IMR-90 (cell line): ENCODE data around the gene TSTD2. TPM values are rescaled to one million over a fixed set of nuclear protein-coding genes. Genes with fewer than 3 reads are reported as not detected.
A peak's percentile ranks its signal among the peaks of the same experiment; 100 is the strongest.

ENCODE experiments used
- ATAC-seq: fragments of 200-7000 bp; cut with Tn5 transposase; 2 replicates; pipeline ENCODE4 v1.9.1; 2020; ENCODE audit warnings: low read depth, mild to moderate bottlenecking, moderate library complexity
- BruUV-seq: library from RNA; stranded (reverse); fragments of 400-500 nt; replicated peaks from 2 replicates; lab custom pipeline; 2021; lab: Mats Ljungman, UMichigan
- CTCF ChIA-PET: fragments of 300-600 bp; formaldehyde crosslinking; extraction: SDS; loops from one replicate; lab custom pipeline; 2021; ENCODE audit warnings: antibody characterized with exemption; lab: Yijun Ruan, JAX
- POLR2A ChIA-PET: fragments of 300-600 bp; sonication (Branson Sonifier 250); formaldehyde crosslinking; loops from one replicate; lab custom pipeline; 2022; ENCODE audit warnings: antibody characterized with exemption; ENCODE audit not compliant: unreplicated experiment; lab: Charles Lee
- DNase-seq: peaks from one replicate; pipeline ENCODE4 v3.0.0; 2013
- H2AFZ ChIP-seq: replicated peaks from 2 replicates; pipeline ENCODE3; 2013; ENCODE audit warnings: low read length, mild to moderate bottlenecking; ENCODE audit not compliant: poor library complexity
- H2AK5ac ChIP-seq: 2 replicates; pipeline ENCODE4 v1.6.1; 2013; ENCODE audit warnings: low read depth, low read length, inconsistent platforms
- H2AK9ac ChIP-seq: replicated peaks from 2 replicates; pipeline ENCODE3; 2013; ENCODE audit warnings: mild to moderate bottlenecking, low read depth, low read length, moderate library complexity; ENCODE audit not compliant: poor library complexity
- H2BK120ac ChIP-seq: 2 replicates; pipeline ENCODE4 v1.6.1; 2013; ENCODE audit warnings: low read depth, low read length, inconsistent platforms
- H2BK15ac ChIP-seq: 3 replicates; pipeline ENCODE4 v1.6.1; 2013; ENCODE audit warnings: low read depth, low read length, inconsistent platforms
- H2BK20ac ChIP-seq: 2 replicates; pipeline ENCODE4 v1.6.1; 2013; ENCODE audit warnings: low read depth, mild to moderate bottlenecking, inconsistent platforms, low read length, moderate library complexity
- H2BK5ac ChIP-seq: 2 replicates; pipeline ENCODE4 v1.6.1; 2013; ENCODE audit warnings: mild to moderate bottlenecking, low read depth, low read length, inconsistent platforms; ENCODE audit not compliant: poor library complexity, severe bottlenecking
- H3K14ac ChIP-seq: replicated peaks from 2 replicates; pipeline ENCODE4 v1.6.1; 2013; ENCODE audit warnings: low read depth, low read length, inconsistent platforms
- H3K18ac ChIP-seq: 2 replicates; pipeline ENCODE4 v1.6.1; 2013; ENCODE audit warnings: low read depth, low read length, control low read depth
- H3K23ac ChIP-seq: 2 replicates; pipeline ENCODE4 v1.6.1; 2013; ENCODE audit warnings: low read depth, low read length, inconsistent platforms
- H3K27ac ChIP-seq: 2 replicates; pipeline ENCODE4 v1.5.1; 2013; ENCODE audit warnings: mild to moderate bottlenecking, control low read depth, low read length; ENCODE audit not compliant: insufficient read depth
- H3K27me3 ChIP-seq: 2 replicates; pipeline ENCODE4 v1.6.1; 2013; ENCODE audit warnings: low read length; ENCODE audit not compliant: control insufficient read depth, insufficient read depth
- H3K36me3 ChIP-seq: 2 replicates; pipeline ENCODE4 v1.6.1; 2013; ENCODE audit warnings: low read length, mixed read lengths; ENCODE audit not compliant: control insufficient read depth, insufficient read depth
- H3K4ac ChIP-seq: 2 replicates; pipeline ENCODE4 v1.6.1; 2013; ENCODE audit warnings: low read depth, low read length, inconsistent platforms
- H3K4me1 ChIP-seq: 2 replicates; pipeline ENCODE4 v1.6.1; 2013; ENCODE audit warnings: low read length, mixed read lengths; ENCODE audit not compliant: control insufficient read depth, insufficient read depth
- H3K4me2 ChIP-seq: 2 replicates; pipeline ENCODE4 v1.6.1; 2013; ENCODE audit warnings: low read depth, mild to moderate bottlenecking, control low read depth, low read length, moderate library complexity
- H3K4me3 ChIP-seq: 2 replicates; pipeline ENCODE4 v1.5.1; 2013; ENCODE audit warnings: low read depth, mild to moderate bottlenecking, control low read depth, low read length, moderate library complexity; ENCODE audit not compliant: insufficient read depth
- H3K56ac ChIP-seq: 2 replicates; pipeline ENCODE4 v1.6.1; 2013; ENCODE audit warnings: low read length, inconsistent platforms; ENCODE audit not compliant: insufficient read depth; ENCODE audit errors: extremely low read depth
- H3K79me1 ChIP-seq, 2 experiments: 2 replicates each; pipeline ENCODE4 v1.6.1; 2013; ENCODE audit warnings: low read length in 2 of 2, inconsistent platforms in 1 of 2, low read depth in 1 of 2
- H3K9ac ChIP-seq: 2 replicates; pipeline ENCODE4 v1.6.1; 2013; ENCODE audit warnings: low read depth, low read length, control low read depth
- H3K9me1 ChIP-seq: 2 replicates; pipeline ENCODE4 v1.6.1; 2013; ENCODE audit warnings: low read length, inconsistent platforms; ENCODE audit not compliant: insufficient read depth
- H3K9me3 ChIP-seq: 2 replicates; pipeline ENCODE4 v1.6.1; 2013; ENCODE audit warnings: low read length; ENCODE audit not compliant: control insufficient read depth, insufficient read depth
- H4K20me1 ChIP-seq: 2 replicates; pipeline ENCODE4 v1.6.1; 2013; ENCODE audit warnings: low read length, inconsistent platforms; ENCODE audit not compliant: insufficient read depth
- H4K5ac ChIP-seq: 2 replicates; pipeline ENCODE4 v1.6.1; 2013; ENCODE audit warnings: mild to moderate bottlenecking, low read depth, low read length, control low read depth
- H4K8ac ChIP-seq, 2 experiments: 2 replicates each; pipeline ENCODE4 v1.6.1; 2013; ENCODE audit warnings: low read depth in 2 of 2, low read length in 2 of 2, control low read depth in 1 of 2, inconsistent platforms in 1 of 2
- H4K91ac ChIP-seq: 2 replicates; pipeline ENCODE4 v1.6.1; 2013; ENCODE audit warnings: low read depth, low read length, inconsistent platforms; ENCODE audit not compliant: insufficient read depth
- CEBPB ChIP-seq: IDR thresholded peaks from 2 replicates; pipeline ENCODE4 v1.6.1; 2012; ENCODE audit warnings: low read depth, low read length, improper control_type of control experiment
- CTCF ChIP-seq: conservative IDR thresholded peaks from 2 replicates; pipeline ENCODE4 v1.5.1; 2012; ENCODE audit warnings: mild to moderate bottlenecking, low read depth, low read length, improper control_type of control experiment
- FOS ChIP-seq: fragments of 150-350 bp; IDR thresholded peaks from 2 replicates; pipeline ENCODE4 v1.6.1; 2016; ENCODE audit warnings: low read depth, low read length
- NFE2L2 ChIP-seq: fragments of 150-350 bp; IDR thresholded peaks from 2 replicates; pipeline ENCODE4 v1.6.1; 2016; ENCODE audit warnings: low read depth, mild to moderate bottlenecking, low read length
- POLR2A ChIP-seq: IDR thresholded peaks from 2 replicates; pipeline ENCODE4 v1.6.1; 2012; ENCODE audit warnings: mild to moderate bottlenecking, low read depth, low read length
- RCOR1 ChIP-seq: IDR thresholded peaks from 2 replicates; pipeline ENCODE4 v1.6.1; 2012; ENCODE audit warnings: mild to moderate bottlenecking, low read length, improper control_type of control experiment; ENCODE audit not compliant: insufficient replicate concordance
- SMC3 ChIP-seq: fragments of 150-350 bp; IDR thresholded peaks from 2 replicates; pipeline ENCODE4 v1.6.1; 2016; ENCODE audit warnings: low read depth, mild to moderate bottlenecking, antibody characterized with exemption, low read length, moderate library complexity
- WGBS, 2 experiments: methylation state at CpG; one replicate each; pipeline versions ENCODE4 v1.1.5 to v1.1.7; 2013; ENCODE audit warnings: missing lambda C conversion rate in 2 of 2; ENCODE audit not compliant: insufficient read length in 1 of 2; ENCODE audit errors: extremely low coverage in 2 of 2; 5-methylcytosine and 5-hydroxymethylcytosine counted together
- dilution Hi-C: fragments of 300-500 bp; cut with HindIII; formaldehyde crosslinking; loops from one replicate; pipeline ENCODE4 v1.14.3; 2018; ENCODE audit warnings: low sequenced_read_pairs; ENCODE audit not compliant: unreplicated experiment
- in situ Hi-C: fragments of 300-500 bp; cut with MboI; formaldehyde crosslinking; loops from 3 replicates; pipeline ENCODE4 v1.14.3; 2019; ENCODE audit warnings: low sequenced_read_pairs, inconsistent platforms, mixed read lengths
- intact Hi-C: fragments of 100-400 bp; cut with micrococcal nuclease; formaldehyde crosslinking; loops from 2 replicates; pipeline ENCODE4 v1.10.0; 2022
- polyA plus RNA-seq, 3 experiments: library from polyadenylated mRNA; depleted of rRNA; stranded (reverse); fragments of >200 nt; gene quantifications; 2 replicates each; pipeline ENCODE4 v1.2.3, GENCODE V29; 2012; ENCODE audit warnings: low replicate concordance in 1 of 3
- total RNA-seq: library from RNA; depleted of rRNA; stranded (reverse); fragments of >200 nt; gene quantifications from 2 replicates; pipeline ENCODE4 v1.2.3, GENCODE V29; 2012

The TSTD2 gene
- total and polyA plus RNA-seq, 2 of the 4 experiments (the other 2 are of a cell fraction) = 11.2 to 16.3 TPM

GRCh38 chr9:97628668-97629067 lies 4.5 kb downstream of the TSTD2 start:
- H3K79me1 ChIP-seq = peaks cover 28 to 53% of the 10 kb centered on the region in 2 experiments
- peaks cover 9% of the 10 kb centered on the region for H3K4me1 ChIP-seq
- ATAC-seq (no peak), DNase-seq (no peak)
- dilution Hi-C loops (no loop called here), in situ Hi-C loops (no loop called here), intact Hi-C loops (no loop called here)
- H2AK9ac ChIP-seq = no peak overlapping the region
- CTCF ChIA-PET = interaction anchor here (1.0 kb wide), 1 partner anchor 170 kb away, joined by 3 read pairs; no protein-coding TSS in a partner anchor
- BruUV-seq = no TSS peak
- no CpG with 5 or more reads among the region's 3 CpGs for WGBS, 2 experiments
- TF ChIP-seq CEBPB (no peak), SMC3 (no peak), NFE2L2 (no peak), FOS (no peak), CTCF (no peak), RCOR1 (no peak), POLR2A (no peak)
- no peak overlapping the region for H4K8ac ChIP-seq
- H2AFZ ChIP-seq = no peak overlapping the region
- no peak overlapping the region for H2BK120ac ChIP-seq
- H3K9me3 ChIP-seq = no peaks in the 10 kb centered on the region
- H3K14ac ChIP-seq = no peak overlapping the region
- no peak overlapping the region for H3K4me3 ChIP-seq
- H3K27me3 ChIP-seq = no peaks in the 10 kb centered on the region
- no peak overlapping the region for H4K5ac ChIP-seq
- no peak overlapping the region for H3K4me2 ChIP-seq
- no peak overlapping the region for H3K9ac ChIP-seq
- H3K9me1 ChIP-seq = peaks cover 6% of the 10 kb centered on the region
- H3K18ac ChIP-seq = no peak overlapping the region
- peaks cover 7% of the 10 kb centered on the region; the same call in 1 of the 2 replicates for H4K20me1 ChIP-seq
- no peak overlapping the region for H3K27ac ChIP-seq
- POLR2A ChIA-PET = no interaction called here
- no peak overlapping the region for H4K91ac ChIP-seq
- no peak overlapping the region for H2BK15ac ChIP-seq
- peak overlapping the region; percentile 84 for H3K23ac ChIP-seq
- H2AK5ac ChIP-seq = no peak overlapping the region
- no peak overlapping the region for H3K56ac ChIP-seq
- no peak overlapping the region for H2BK20ac ChIP-seq
- H3K4ac ChIP-seq = no peak overlapping the region
- H3K36me3 ChIP-seq = peaks cover 5% of the 10 kb centered on the region
- no peak overlapping the region for H2BK5ac ChIP-seq
